Central memory CD8-positive, alpha-beta T cell (primary cell): ENCODE results near the gene PAK2.

Experiments used
- ATAC-seq: fragments of 150-1000 bp; cut with Tn5 transposase; replicated peaks from 2 replicates; pipeline ENCODE4 v1.10.0; 2022; ENCODE audit warnings: mild to moderate bottlenecking, moderate FRiP score, moderate number of reproducible peaks; ENCODE audit not compliant: poor library complexity, severe bottlenecking; ENCODE audit errors: extremely low read depth
- DNase-seq, 2 donors: peaks; one replicate each; pipeline ENCODE4 v3.0.0; 2021; ENCODE audit warnings: low spot score in 2 of 2
- H3K27ac Mint-ChIP-seq: one replicate; pipeline ENCODE4 v1.8.0; 2022; ENCODE audit warnings: low read depth, mild to moderate bottlenecking, moderate library complexity, mixed read lengths
- H3K27me3 Mint-ChIP-seq: one replicate; pipeline ENCODE4 v1.8.0; 2022; ENCODE audit warnings: mixed read lengths
- H3K36me3 Mint-ChIP-seq: one replicate; pipeline ENCODE4 v1.8.0; 2022; ENCODE audit warnings: mild to moderate bottlenecking, moderate library complexity, mixed read lengths; ENCODE audit not compliant: insufficient read depth
- H3K4me1 Mint-ChIP-seq: one replicate; pipeline ENCODE4 v1.8.0; 2022; ENCODE audit warnings: mixed read lengths
- H3K4me3 Mint-ChIP-seq: one replicate; pipeline ENCODE4 v1.8.0; 2022; ENCODE audit warnings: mild to moderate bottlenecking, moderate library complexity, mixed read lengths
- H3K9me3 Mint-ChIP-seq: one replicate; pipeline ENCODE4 v1.8.0; 2022; ENCODE audit warnings: mixed read lengths

The PAK2 gene

GRCh38 chr3:196774848-196775422 lies 35.3 kb downstream of the PAK2 start:
- no peak for ATAC-seq
- H3K4me3 Mint-ChIP-seq: peak overlapping the region; percentile 1
- no peaks in the 10 kb centered on the region for H3K9me3 Mint-ChIP-seq
- DNase-seq: no peak
- peaks cover 76% of the 10 kb centered on the region for H3K4me1 Mint-ChIP-seq
- H3K27ac Mint-ChIP-seq: no peak overlapping the region
- H3K27me3 Mint-ChIP-seq: no peaks in the 10 kb centered on the region
- H3K36me3 Mint-ChIP-seq: peaks cover 15% of the 10 kb centered on the region

GRCh38 chr3:196775938-196776337 lies 36.3 kb downstream of the PAK2 start:
- Mint-ChIP-seq H3K9me3 (no peaks in the 10 kb centered on the region), H3K27ac (no peak overlapping the region), H3K4me3 (no peak overlapping the region), H3K36me3 (peaks cover 16% of the 10 kb centered on the region), H3K4me1 (peaks cover 78% of the 10 kb centered on the region), H3K27me3 (no peaks in the 10 kb centered on the region)
- ATAC-seq (no peak), DNase-seq (no peak)

DNA sequence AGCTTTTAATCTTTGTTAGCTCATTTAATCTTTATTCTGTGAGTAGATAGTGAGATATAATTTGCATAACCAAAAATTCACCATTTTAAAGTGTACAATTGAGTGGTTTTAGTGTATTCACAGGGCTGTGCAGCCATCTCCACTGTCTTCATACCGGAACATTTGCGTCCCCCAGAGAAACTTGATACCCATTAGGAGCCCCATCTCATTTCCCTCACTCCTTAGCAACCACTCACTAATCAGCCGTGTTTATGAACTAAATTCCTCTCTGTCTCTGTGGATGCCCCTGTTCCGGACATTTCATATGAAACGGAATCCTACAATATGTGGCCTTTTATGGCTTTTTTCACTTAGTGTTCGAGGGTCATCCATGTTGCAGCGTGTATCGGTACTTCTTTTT lies 38.2 kb downstream of the PAK2 start:
- DNase-seq (no peak), ATAC-seq (no peak)
- H3K9me3 Mint-ChIP-seq: no peaks in the 10 kb centered on the region
- H3K4me1 Mint-ChIP-seq: peaks cover 59% of the 10 kb centered on the region
- no peak overlapping the region for H3K27ac Mint-ChIP-seq
- H3K27me3 Mint-ChIP-seq: no peaks in the 10 kb centered on the region
- no peak overlapping the region for H3K4me3 Mint-ChIP-seq
- H3K36me3 Mint-ChIP-seq: peaks cover 22% of the 10 kb centered on the region

DNA sequence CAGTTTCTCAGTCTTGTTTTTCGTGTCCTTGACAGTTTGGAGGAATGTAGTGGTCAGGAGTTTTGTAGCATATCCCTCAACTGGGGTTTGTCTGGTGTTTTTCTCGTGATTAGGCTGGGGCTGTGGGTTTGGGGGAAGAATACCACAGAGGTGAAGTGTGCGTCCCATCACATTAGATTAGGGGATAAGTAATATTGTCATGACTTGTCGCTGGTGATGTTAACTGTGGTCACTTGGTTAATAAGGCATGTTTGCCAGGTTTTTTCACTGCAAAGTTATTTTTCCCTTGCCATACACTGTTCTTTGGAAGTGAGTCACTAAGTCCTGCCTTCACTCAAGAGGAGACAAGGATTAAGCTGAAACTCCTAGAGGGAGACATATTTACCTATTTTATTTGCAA lies 39.1 kb downstream of the PAK2 start:
- Mint-ChIP-seq H3K4me1 (peaks cover 50% of the 10 kb centered on the region), H3K27me3 (no peaks in the 10 kb centered on the region), H3K36me3 (peaks cover 28% of the 10 kb centered on the region), H3K4me3 (no peak overlapping the region), H3K27ac (peak overlapping the region; percentile 17), H3K9me3 (no peaks in the 10 kb centered on the region)
- no peak for ATAC-seq
- DNase-seq: no peak

GRCh38 chr3:196782511-196782910 lies 42.9 kb downstream of the PAK2 start:
- Mint-ChIP-seq H3K4me1 (peaks cover 41% of the 10 kb centered on the region), H3K4me3 (no peak overlapping the region), H3K27ac (no peak overlapping the region), H3K36me3 (peaks cover 31% of the 10 kb centered on the region), H3K27me3 (no peaks in the 10 kb centered on the region), H3K9me3 (no peaks in the 10 kb centered on the region)
- no peak for DNase-seq
- no peak for ATAC-seq

GRCh38 chr3:196788528-196788927 lies 48.9 kb downstream of the PAK2 start:
- Mint-ChIP-seq H3K4me1 (peaks cover 40% of the 10 kb centered on the region), H3K27me3 (no peaks in the 10 kb centered on the region), H3K9me3 (no peaks in the 10 kb centered on the region), H3K4me3 (no peak overlapping the region), H3K36me3 (peaks cover 23% of the 10 kb centered on the region), H3K27ac (peak overlapping the region; percentile 32)
- DNase-seq: no peak
- ATAC-seq: no peak

GRCh38 chr3:196789885-196790359 lies 50.3 kb downstream of the PAK2 start:
- H3K4me1 Mint-ChIP-seq: peaks cover 48% of the 10 kb centered on the region
- ATAC-seq: no peak
- no peaks in the 10 kb centered on the region for H3K9me3 Mint-ChIP-seq
- no peak overlapping the region for H3K27ac Mint-ChIP-seq
- no peaks in the 10 kb centered on the region for H3K27me3 Mint-ChIP-seq
- H3K36me3 Mint-ChIP-seq: peaks cover 21% of the 10 kb centered on the region
- DNase-seq: no peak
- H3K4me3 Mint-ChIP-seq: no peak overlapping the region

DNA sequence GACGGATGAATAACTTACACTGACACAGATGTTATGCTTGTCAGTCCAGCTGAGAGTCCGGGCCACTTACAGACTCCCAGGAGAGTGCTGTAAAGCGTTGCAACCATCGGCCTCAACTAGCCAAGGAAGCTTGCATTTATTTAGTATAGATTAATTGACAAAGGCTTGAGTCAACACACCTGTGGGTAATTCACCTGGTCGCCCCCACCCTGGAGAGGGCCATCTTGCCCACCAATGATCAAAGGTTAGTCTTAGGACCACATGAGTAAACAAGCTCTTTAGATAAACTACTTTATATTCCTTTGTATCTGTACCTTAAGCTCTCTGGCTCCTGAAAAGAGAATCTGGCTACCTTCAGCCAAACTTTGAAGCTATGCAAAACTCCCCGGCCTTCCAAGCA lies 51.0 kb downstream of the PAK2 start:
- H3K36me3 Mint-ChIP-seq: peaks cover 20% of the 10 kb centered on the region
- DNase-seq (no peak), ATAC-seq (no peak)
- no peaks in the 10 kb centered on the region for H3K9me3 Mint-ChIP-seq
- H3K4me1 Mint-ChIP-seq: peaks cover 41% of the 10 kb centered on the region
- H3K4me3 Mint-ChIP-seq: no peak overlapping the region
- no peak overlapping the region for H3K27ac Mint-ChIP-seq
- no peaks in the 10 kb centered on the region for H3K27me3 Mint-ChIP-seq

- H3K4me1 Mint-ChIP-seq: peaks cover 34% of the 10 kb centered on the region
- DNase-seq (no peak), ATAC-seq (no peak)
- no peaks in the 10 kb centered on the region for H3K9me3 Mint-ChIP-seq
- H3K27ac Mint-ChIP-seq: no peak overlapping the region
- peaks cover 16% of the 10 kb centered on the region for H3K36me3 Mint-ChIP-seq
- H3K27me3 Mint-ChIP-seq: no peaks in the 10 kb centered on the region
- H3K4me3 Mint-ChIP-seq: no peak overlapping the region
These were observed 53.1 kb downstream of the PAK2 start for GRCh38 chr3:196792771-196793170.

DNA sequence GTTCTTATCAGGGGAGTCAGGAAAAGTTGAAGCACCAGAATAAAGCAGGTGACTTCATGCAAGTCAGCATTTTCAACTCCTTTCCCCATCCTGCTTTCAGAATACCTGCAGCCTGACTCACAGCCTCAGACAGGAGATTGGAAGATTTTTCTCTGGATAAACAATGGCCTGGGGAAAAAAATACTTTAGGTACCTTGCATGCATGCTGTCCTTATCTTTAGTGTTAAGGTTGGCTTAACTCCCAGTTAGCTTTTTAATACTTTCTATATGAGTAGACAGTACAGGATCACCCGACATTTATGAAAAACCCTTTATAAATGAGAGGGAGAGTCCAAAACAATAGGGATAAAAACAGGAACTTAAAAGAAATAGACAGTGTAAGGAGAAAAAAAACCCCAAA lies 53.6 kb downstream of the PAK2 start:
- H3K36me3 Mint-ChIP-seq: peaks cover 15% of the 10 kb centered on the region
- H3K27ac Mint-ChIP-seq: no peak overlapping the region
- no peak for DNase-seq

GRCh38 chr3:196794467-196794866 lies 54.8 kb downstream of the PAK2 start:
- Mint-ChIP-seq H3K9me3 (no peaks in the 10 kb centered on the region), H3K27ac (peak overlapping the region; percentile 35), H3K4me3 (no peak overlapping the region), H3K36me3 (peaks cover 15% of the 10 kb centered on the region), H3K4me1 (peaks cover 25% of the 10 kb centered on the region), H3K27me3 (no peaks in the 10 kb centered on the region)
- ATAC-seq (no peak), DNase-seq (no peak)

More for the DNA sequence above, 53.6 kb downstream of the PAK2 start:
- Mint-ChIP-seq H3K27me3 (no peaks in the 10 kb centered on the region), H3K4me3 (no peak overlapping the region), H3K4me1 (peaks cover 31% of the 10 kb centered on the region), H3K9me3 (no peaks in the 10 kb centered on the region)
- ATAC-seq: no peak

- no peaks in the 10 kb centered on the region for H3K27me3 Mint-ChIP-seq
- H3K9me3 Mint-ChIP-seq: no peaks in the 10 kb centered on the region
- peaks cover 16% of the 10 kb centered on the region for H3K36me3 Mint-ChIP-seq
- H3K4me3 Mint-ChIP-seq: no peak overlapping the region
- H3K4me1 Mint-ChIP-seq: peaks cover 25% of the 10 kb centered on the region
- no peak overlapping the region for H3K27ac Mint-ChIP-seq
- ATAC-seq: no peak
- no peak for DNase-seq
These were observed 56.7 kb downstream of the PAK2 start for GRCh38 chr3:196796317-196796716.

DNA sequence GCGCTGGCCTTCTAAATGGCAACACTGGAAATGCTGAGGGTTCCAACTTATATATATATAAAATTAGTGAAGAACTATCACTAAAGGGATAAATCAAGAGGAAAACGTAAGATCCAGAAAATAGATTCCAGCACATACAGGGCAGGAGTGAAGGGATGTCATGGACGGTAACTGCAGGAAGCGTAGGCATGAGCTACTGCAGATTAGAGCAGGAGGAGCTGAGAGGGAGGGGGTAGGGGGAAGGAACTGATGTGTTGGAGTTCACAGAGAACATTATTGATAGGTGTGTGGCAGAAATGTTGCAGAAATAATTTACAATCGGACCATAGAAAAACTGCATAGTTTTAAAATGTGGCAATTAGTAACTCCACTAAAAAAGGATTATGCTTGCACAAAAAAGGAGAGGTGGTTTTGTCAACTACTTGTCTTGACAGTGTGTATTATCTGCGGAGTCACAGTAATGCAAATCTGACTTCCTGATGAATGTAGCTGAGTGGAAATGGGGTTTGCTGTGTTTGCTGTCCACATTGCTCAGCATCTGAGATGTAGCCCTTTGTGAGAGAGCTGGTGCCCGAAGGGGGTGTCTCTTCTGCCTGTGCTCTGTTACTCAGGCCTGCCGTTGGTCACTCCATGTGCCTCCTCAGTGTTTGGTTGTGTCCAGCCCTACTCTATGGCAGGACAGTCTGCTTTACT lies 61.2 kb downstream of the PAK2 start:
- Mint-ChIP-seq H3K9me3 (no peaks in the 10 kb centered on the region), H3K36me3 (peaks cover 22% of the 10 kb centered on the region), H3K4me3 (no peak overlapping the region), H3K4me1 (peaks cover 5% of the 10 kb centered on the region), H3K27me3 (no peaks in the 10 kb centered on the region), H3K27ac (peak overlapping the region; percentile 67)
- ATAC-seq (no peak), DNase-seq (no peak)
